ENCODE results near the gene PSMD1. TPM values are rescaled to one million over a fixed set of nuclear protein-coding genes. Genes with fewer than 3 reads are reported as not detected.

PSMD1 gene
- total RNA-seq, 4 donors from 2014 or later: 53.9 to 86.9 (median 64.4) TPM

GRCh38 chr2:231088754-231089153 is 32.1 kb downstream of the PSMD1 start:
- TF ChIP-seq, protein P1, sequence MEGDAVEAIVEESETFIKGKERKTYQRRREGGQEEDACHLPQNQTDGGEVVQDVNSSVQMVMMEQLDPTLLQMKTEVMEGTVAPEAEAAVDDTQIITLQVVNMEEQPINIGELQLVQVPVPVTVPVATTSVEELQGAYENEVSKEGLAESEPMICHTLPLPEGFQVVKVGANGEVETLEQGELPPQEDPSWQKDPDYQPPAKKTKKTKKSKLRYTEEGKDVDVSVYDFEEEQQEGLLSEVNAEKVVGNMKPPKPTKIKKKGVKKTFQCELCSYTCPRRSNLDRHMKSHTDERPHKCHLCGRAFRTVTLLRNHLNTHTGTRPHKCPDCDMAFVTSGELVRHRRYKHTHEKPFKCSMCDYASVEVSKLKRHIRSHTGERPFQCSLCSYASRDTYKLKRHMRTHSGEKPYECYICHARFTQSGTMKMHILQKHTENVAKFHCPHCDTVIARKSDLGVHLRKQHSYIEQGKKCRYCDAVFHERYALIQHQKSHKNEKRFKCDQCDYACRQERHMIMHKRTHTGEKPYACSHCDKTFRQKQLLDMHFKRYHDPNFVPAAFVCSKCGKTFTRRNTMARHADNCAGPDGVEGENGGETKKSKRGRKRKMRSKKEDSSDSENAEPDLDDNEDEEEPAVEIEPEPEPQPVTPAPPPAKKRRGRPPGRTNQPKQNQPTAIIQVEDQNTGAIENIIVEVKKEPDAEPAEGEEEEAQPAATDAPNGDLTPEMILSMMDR (IDR thresholded peaks at IDR 0.05; ENCODE audit: low read depth): no peak

DNA sequence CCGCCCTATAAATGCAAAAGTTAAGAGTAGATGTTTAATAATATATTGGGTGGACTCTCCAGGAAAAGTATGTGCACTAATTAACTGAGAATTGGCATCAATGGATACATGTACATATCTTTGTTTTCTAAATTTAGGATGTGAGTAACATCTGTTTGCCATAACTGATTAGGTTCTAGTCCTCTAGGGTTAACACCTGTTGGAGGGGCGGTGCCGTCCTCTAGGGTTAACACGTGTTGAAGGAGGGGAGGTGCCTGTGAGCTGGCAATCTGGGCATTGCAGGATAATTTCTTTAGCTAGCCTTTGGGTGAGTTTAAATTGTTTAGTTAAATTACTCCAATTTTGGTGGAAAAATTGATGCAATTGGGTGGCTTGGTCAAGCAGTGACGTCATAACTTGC is 37.3 kb downstream of the PSMD1 start:
- TF ChIP-seq, protein P1 (IDR thresholded peaks at IDR 0.05; ENCODE audit: low read depth): no peak

DNA sequence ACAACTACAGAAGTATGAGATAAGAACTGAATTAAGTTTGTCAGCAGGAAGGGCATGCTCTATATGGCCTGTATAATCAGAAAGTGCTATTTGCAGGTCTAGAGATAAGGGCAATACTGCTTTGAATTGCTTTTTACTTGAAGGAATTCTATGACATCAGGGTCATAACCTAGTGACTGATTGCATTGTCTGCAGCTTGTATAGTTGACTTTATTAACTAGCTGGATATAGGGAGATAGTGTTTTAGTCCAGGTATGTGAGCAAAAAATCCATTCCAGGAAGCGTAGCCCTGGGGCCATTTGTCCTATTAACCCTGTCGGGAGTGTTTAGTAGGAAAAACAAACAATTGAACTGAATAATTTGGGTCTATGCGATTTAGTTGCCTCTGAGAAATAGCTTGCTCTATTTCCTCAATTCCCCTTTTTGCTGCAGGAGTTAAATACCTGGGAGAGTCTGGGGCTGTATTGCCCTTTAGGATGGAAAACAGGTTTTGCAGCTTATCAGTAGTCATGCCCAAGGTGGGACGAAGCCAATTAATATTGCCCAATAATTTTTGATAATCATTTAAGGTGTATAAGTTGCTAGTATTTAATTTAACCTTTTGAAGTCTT is 38.2 kb downstream of the PSMD1 start:
- TF ChIP-seq, protein P1 (IDR thresholded peaks at IDR 0.05; ENCODE audit: low read depth): no peak

- TF ChIP-seq, protein P1 (IDR thresholded peaks at IDR 0.05; ENCODE audit: low read depth): no peak
These were observed 43.3 kb downstream of the PSMD1 start for GRCh38 chr2:231099918-231100317.

DNA sequence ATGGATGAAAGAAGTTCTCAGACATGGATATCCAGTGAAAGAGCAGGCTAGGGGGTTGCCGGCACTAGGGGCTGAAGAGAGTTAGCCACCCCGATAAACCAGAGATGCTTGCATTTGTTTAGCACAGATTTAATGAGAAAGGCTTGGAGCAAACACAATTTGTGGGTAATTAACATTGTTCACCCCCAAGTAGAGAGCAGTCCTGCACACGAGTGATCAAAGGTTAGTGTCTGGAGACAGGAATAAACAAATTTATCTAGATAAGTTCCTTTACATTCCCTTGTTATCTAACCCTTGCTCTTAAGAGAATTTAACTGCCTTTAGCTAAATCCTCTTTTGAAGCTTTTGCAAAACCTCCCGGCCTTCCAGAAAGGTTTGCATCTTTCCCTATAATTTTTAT is 44.3 kb downstream of the PSMD1 start:
- TF ChIP-seq, protein P1 (IDR thresholded peaks at IDR 0.05; ENCODE audit: low read depth): no peak

GRCh38 chr2:231102772-231103171 is 46.1 kb downstream of the PSMD1 start:
- TF ChIP-seq, protein P1 (IDR thresholded peaks at IDR 0.05; ENCODE audit: low read depth): no peak

- TF ChIP-seq, protein P1 (IDR thresholded peaks at IDR 0.05; ENCODE audit: low read depth): no peak
These were observed 47.5 kb downstream of the PSMD1 start for GRCh38 chr2:231104115-231104713.
